NT2/D1 (cell line): ENCODE measurements around the gene CACNB3.

ENCODE experiments used
- SUZ12 ChIP-seq: IDR thresholded peaks from 2 replicates; pipeline ENCODE4 v1.6.1; 2011; ENCODE audit not compliant: insufficient read length, insufficient read depth; ENCODE audit errors: extremely low read depth
- YY1 ChIP-seq: IDR thresholded peaks from 2 replicates; pipeline ENCODE4 v1.6.1; 2011; ENCODE audit not compliant: insufficient read length, insufficient read depth
- ZNF274 ChIP-seq: IDR thresholded peaks from 2 replicates; pipeline ENCODE4 v1.6.1; 2011; ENCODE audit warnings: mild to moderate bottlenecking, low read depth, low read length

GRCh38 chr12:48775991-48776649 is 42.2 kb upstream of the CACNB3 start:
- TF ChIP-seq YY1 (no peak), ZNF274 (no peak), SUZ12 (no peak)
